ENCODE data around the gene GRAMD1B. TPM values are rescaled to one million over a fixed set of nuclear protein-coding genes. Genes with fewer than 3 reads are reported as not detected.

The GRAMD1B gene
- total and polyA plus RNA-seq, 2 donors (not counting 1 experiment from before 2014, with no cell fraction given) = 0.58 to 11.6 TPM

DNA sequence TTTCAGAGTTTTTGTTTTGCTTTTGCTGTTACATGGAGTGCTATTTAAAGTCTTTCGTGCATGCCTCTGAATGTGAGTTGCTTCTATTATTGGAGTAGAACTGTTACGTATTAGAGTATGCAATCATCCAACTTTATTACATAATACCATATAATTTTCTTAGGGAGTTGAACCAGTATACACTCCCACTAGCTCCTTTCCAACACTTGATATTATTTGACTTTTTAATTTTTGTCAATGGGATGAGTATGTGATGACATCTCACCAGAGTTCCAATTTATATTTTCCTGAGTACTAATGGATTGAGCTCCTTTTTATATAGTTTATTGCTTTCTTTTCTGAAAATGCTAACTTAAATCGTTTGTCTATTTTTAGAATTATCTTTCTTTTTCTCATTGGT is 90.9 kb downstream of the GRAMD1B start:
- POLR2A ChIA-PET = interaction anchor here (1.4 kb wide), 1 partner anchor 10 kb away, joined by 3 read pairs; no protein-coding TSS in a partner anchor
- Mint-ChIP-seq H3K27me3 (no peaks in the 10 kb centered on the region), H3K4me1 (peaks cover 30% of the 10 kb centered on the region), H3K27ac (no peak overlapping the region), H3K9me3 (ENCODE audit: insufficient read depth) (peaks cover 2% of the 10 kb centered on the region), H3K4me3 (no peak overlapping the region)
- H3K27me3 ChIP-seq (replicated peaks in 1 of 4; ENCODE audit: control extremely low read depth in 1 of 4, control insufficient read depth in 3 of 4, insufficient read depth in 4 of 4, low read length in 3 of 4) = no peaks in the 10 kb centered on the region
- TF ChIP-seq, protein P1, sequence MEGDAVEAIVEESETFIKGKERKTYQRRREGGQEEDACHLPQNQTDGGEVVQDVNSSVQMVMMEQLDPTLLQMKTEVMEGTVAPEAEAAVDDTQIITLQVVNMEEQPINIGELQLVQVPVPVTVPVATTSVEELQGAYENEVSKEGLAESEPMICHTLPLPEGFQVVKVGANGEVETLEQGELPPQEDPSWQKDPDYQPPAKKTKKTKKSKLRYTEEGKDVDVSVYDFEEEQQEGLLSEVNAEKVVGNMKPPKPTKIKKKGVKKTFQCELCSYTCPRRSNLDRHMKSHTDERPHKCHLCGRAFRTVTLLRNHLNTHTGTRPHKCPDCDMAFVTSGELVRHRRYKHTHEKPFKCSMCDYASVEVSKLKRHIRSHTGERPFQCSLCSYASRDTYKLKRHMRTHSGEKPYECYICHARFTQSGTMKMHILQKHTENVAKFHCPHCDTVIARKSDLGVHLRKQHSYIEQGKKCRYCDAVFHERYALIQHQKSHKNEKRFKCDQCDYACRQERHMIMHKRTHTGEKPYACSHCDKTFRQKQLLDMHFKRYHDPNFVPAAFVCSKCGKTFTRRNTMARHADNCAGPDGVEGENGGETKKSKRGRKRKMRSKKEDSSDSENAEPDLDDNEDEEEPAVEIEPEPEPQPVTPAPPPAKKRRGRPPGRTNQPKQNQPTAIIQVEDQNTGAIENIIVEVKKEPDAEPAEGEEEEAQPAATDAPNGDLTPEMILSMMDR (IDR thresholded peaks at IDR 0.05) = no peak
- no peak for TF ChIP-seq EZH2 (IDR thresholded peaks at IDR 0.05; ENCODE audit: borderline replicate concordance, insufficient read depth, low read depth, low read length, poor library complexity, severe bottlenecking)
- intact Hi-C loops (cut with micrococcal nuclease) = no loop called here
- no peak overlapping the region for H3K9ac ChIP-seq (ENCODE audit: low read length)
- H3K79me2 ChIP-seq (ENCODE audit: control insufficient read depth, insufficient read depth, low read length) = no peaks in the 10 kb centered on the region
- peaks cover 14 to 17% of the 10 kb centered on the region in 2 donors for H3K4me1 ChIP-seq (ENCODE audit: control insufficient read depth in 2 of 2, insufficient read depth in 2 of 2, low read length in 2 of 2)
- peaks cover 0 to 7% (median 0%) of the 10 kb centered on the region in 3 donors for H3K9me3 ChIP-seq (ENCODE audit: control extremely low read depth in 1 of 3, control insufficient read depth in 2 of 3, insufficient read depth in 1 of 3, low read length in 2 of 3)
- H3K4me3 ChIP-seq (ENCODE audit: control extremely low read depth in 1 of 5, extremely low read depth in 1 of 5, insufficient read depth in 1 of 5, low read depth in 2 of 5, low read length in 4 of 5) = no peak overlapping the region
- H4K20me1 ChIP-seq (ENCODE audit: control insufficient read depth, insufficient read depth, low read length, poor library complexity, severe bottlenecking) = no peaks in the 10 kb centered on the region
- no peak overlapping the region for H3K4me2 ChIP-seq (replicated peaks; ENCODE audit: low read depth, low read length, poor library complexity, severe bottlenecking)
- WGBS (ENCODE audit: insufficient coverage) = no CpG with 5 or more reads among the region's 3 CpGs
- no peak overlapping the region for H2AFZ ChIP-seq (ENCODE audit: insufficient read depth, low read depth, low read length, poor library complexity, severe bottlenecking)
- no peak overlapping the region for H3K27ac ChIP-seq (ENCODE audit: low read length in 2 of 2)
- CTCF ChIA-PET = interaction anchor here (1.7 kb wide), 1 partner anchor 56 kb away, joined by 7 read pairs; no protein-coding TSS in a partner anchor
- ATAC-seq (ENCODE audit: low read depth) (no peak), DNase-seq (no peak)
- no peaks in the 10 kb centered on the region for H3K36me3 ChIP-seq (replicated peaks in 1 of 2; ENCODE audit: control extremely low read depth in 1 of 2, control insufficient read depth in 1 of 2, extremely low read depth in 1 of 2, insufficient read depth in 2 of 2, low read length in 1 of 2)

DNA sequence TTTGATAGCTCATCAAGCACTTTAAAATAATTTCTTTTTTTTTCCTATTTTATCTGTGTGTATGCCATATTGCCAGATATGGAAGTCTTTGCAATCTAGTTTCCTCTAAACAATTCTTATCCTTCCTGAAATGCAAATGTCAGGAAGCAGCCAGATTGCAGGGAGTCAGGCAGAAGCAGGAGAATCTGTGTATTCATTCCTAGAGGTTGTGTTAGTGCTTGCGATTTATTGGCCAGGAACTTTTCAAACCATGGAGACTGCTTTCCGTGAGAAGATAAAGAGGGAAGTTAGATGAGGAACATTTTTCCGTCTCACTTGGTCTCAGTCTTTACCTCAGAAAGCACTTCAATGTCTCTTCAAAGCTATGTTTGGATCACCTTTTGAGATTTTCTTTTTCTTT is 91.9 kb downstream of the GRAMD1B start:
- Histone ChIP-seq H4K20me1 (ENCODE audit: control insufficient read depth, insufficient read depth, low read length, poor library complexity, severe bottlenecking) (no peaks in the 10 kb centered on the region), H3K4me3 (ENCODE audit: control extremely low read depth in 1 of 5, extremely low read depth in 1 of 5, insufficient read depth in 1 of 5, low read depth in 2 of 5, low read length in 4 of 5) (no peak overlapping the region), H3K4me1 (ENCODE audit: control insufficient read depth in 2 of 2, insufficient read depth in 2 of 2, low read length in 2 of 2) (peaks cover 14 to 17% of the 10 kb centered on the region in 2 donors), H3K4me2 (replicated peaks; ENCODE audit: low read depth, low read length, poor library complexity, severe bottlenecking) (no peak overlapping the region), H3K27ac (ENCODE audit: low read length in 2 of 2) (no peak overlapping the region), H3K9me3 (ENCODE audit: control extremely low read depth in 1 of 3, control insufficient read depth in 2 of 3, insufficient read depth in 1 of 3, low read length in 2 of 3) (peaks cover 0 to 7% (median 0%) of the 10 kb centered on the region in 3 donors), H3K27me3 (replicated peaks in 1 of 4; ENCODE audit: control extremely low read depth in 1 of 4, control insufficient read depth in 3 of 4, insufficient read depth in 4 of 4, low read length in 3 of 4) (no peaks in the 10 kb centered on the region), H3K79me2 (ENCODE audit: control insufficient read depth, insufficient read depth, low read length) (no peaks in the 10 kb centered on the region), H3K36me3 (replicated peaks in 1 of 2; ENCODE audit: control extremely low read depth in 1 of 2, control insufficient read depth in 1 of 2, extremely low read depth in 1 of 2, insufficient read depth in 2 of 2, low read length in 1 of 2) (no peaks in the 10 kb centered on the region), H2AFZ (ENCODE audit: insufficient read depth, low read depth, low read length, poor library complexity, severe bottlenecking) (no peak overlapping the region), H3K9ac (ENCODE audit: low read length) (no peak overlapping the region)
- WGBS (ENCODE audit: insufficient coverage) = 100% methylated on average over 1 of the region's 3 CpGs
- DNase-seq = no peak
- H3K4me1 Mint-ChIP-seq = peaks cover 21% of the 10 kb centered on the region
- H3K9me3 Mint-ChIP-seq (ENCODE audit: insufficient read depth) = peaks cover 2% of the 10 kb centered on the region
- no peak for ATAC-seq (ENCODE audit: low read depth)
- CTCF ChIA-PET = no interaction called here
- H3K27ac Mint-ChIP-seq = no peak overlapping the region
- H3K27me3 Mint-ChIP-seq = no peaks in the 10 kb centered on the region
- intact Hi-C loops (cut with micrococcal nuclease) = no loop called here
- TF ChIP-seq, protein P1 (IDR thresholded peaks at IDR 0.05) = no peak
- TF ChIP-seq EZH2 (IDR thresholded peaks at IDR 0.05; ENCODE audit: borderline replicate concordance, insufficient read depth, low read depth, low read length, poor library complexity, severe bottlenecking) = no peak
- POLR2A ChIA-PET = interaction anchor here (1.4 kb wide), 1 partner anchor 10 kb away, joined by 3 read pairs; no protein-coding TSS in a partner anchor
- H3K4me3 Mint-ChIP-seq = no peak overlapping the region
